H1 (cell line): ENCODE measurements around the gene SLC12A7. TPM values are rescaled to one million over a fixed set of nuclear protein-coding genes. Genes with fewer than 3 reads are reported as not detected.
A peak's percentile ranks its signal among the peaks of the same experiment; 100 is the strongest.

ENCODE experiments used
- BACH1 ChIP-seq: IDR thresholded peaks from 2 replicates; pipeline ENCODE4 v1.6.1; 2012; ENCODE audit warnings: low read length, improper control_type of control experiment
- BCL11A ChIP-seq, 2 experiments: IDR thresholded peaks; one replicate each; pipeline ENCODE4 v1.6.1; 2011; ENCODE audit warnings: low read depth in 2 of 2, low read length in 2 of 2, mild to moderate bottlenecking in 2 of 2
- CEBPB ChIP-seq: IDR thresholded peaks from 2 replicates; pipeline ENCODE4 v1.6.1; 2012; ENCODE audit warnings: low read depth, low read length
- CHD1 ChIP-seq: IDR thresholded peaks from 2 replicates; pipeline ENCODE4 v1.6.1; 2012; ENCODE audit warnings: low read depth, low read length, improper control_type of control experiment
- CHD2 ChIP-seq: IDR thresholded peaks from 2 replicates; pipeline ENCODE4 v1.6.1; 2012; ENCODE audit warnings: low read length, improper control_type of control experiment
- EGR1 ChIP-seq: IDR thresholded peaks from 2 replicates; pipeline ENCODE4 v1.6.1; 2011; ENCODE audit warnings: low read depth, low read length, borderline replicate concordance
- EP300 ChIP-seq, 2 experiments: IDR thresholded peaks; 1 replicate in 1 of 2; 2 replicates in 1 of 2; pipeline ENCODE4 v1.6.1; 2011 to 2012; ENCODE audit warnings: low read depth in 2 of 2, low read length in 2 of 2, mild to moderate bottlenecking in 2 of 2, borderline replicate concordance in 1 of 2, inconsistent platforms in 1 of 2, moderate library complexity in 1 of 2
- EZH2 ChIP-seq: fragments of 200-600 bp; sonication (generic); IDR thresholded peaks from 2 replicates; pipeline ENCODE4 v1.7.1; 2012; ENCODE audit warnings: low read depth, mild to moderate bottlenecking, moderate library complexity, low read length, inconsistent platforms; ENCODE audit not compliant: severe bottlenecking
- GTF2F1 ChIP-seq: IDR thresholded peaks from 2 replicates; pipeline ENCODE4 v1.6.1; 2012; ENCODE audit warnings: low read depth, low read length, improper control_type of control experiment, borderline replicate concordance
- HDAC2 ChIP-seq, 2 experiments: fragments of 300-600 bp in 1 of 2; sonication (generic) in 1 of 2; IDR thresholded peaks; 2 replicates each; pipeline ENCODE4 v1.6.1; 2011 to 2012; ENCODE audit warnings: low read depth in 2 of 2, low read length in 2 of 2, mild to moderate bottlenecking in 2 of 2, moderate library complexity in 2 of 2, borderline replicate concordance in 1 of 2, inconsistent platforms in 1 of 2
- POLR2A ChIP-seq, 2 experiments: IDR thresholded peaks; 1 replicate in 1 of 2; 2 replicates in 1 of 2; pipeline ENCODE4 v1.6.1; 2011; ENCODE audit warnings: low read depth in 2 of 2, low read length in 2 of 2, mild to moderate bottlenecking in 2 of 2; ENCODE audit errors: control extremely low read depth in 1 of 2
- POU5F1 ChIP-seq: IDR thresholded peaks from 2 replicates; pipeline ENCODE4 v1.6.1; 2011; ENCODE audit warnings: low read depth, mild to moderate bottlenecking, low read length, moderate library complexity
- RBBP5 ChIP-seq: IDR thresholded peaks from 2 replicates; pipeline ENCODE4 v1.7.1; 2012; ENCODE audit warnings: low read depth, mild to moderate bottlenecking, inconsistent platforms, low read length, moderate library complexity, borderline replicate concordance
- SP1 ChIP-seq: IDR thresholded peaks from 2 replicates; pipeline ENCODE4 v1.6.1; 2011; ENCODE audit warnings: low read depth, low read length
- TCF12 ChIP-seq: IDR thresholded peaks from 2 replicates; pipeline ENCODE4 v1.6.1; 2011; ENCODE audit warnings: low read depth, mild to moderate bottlenecking, low read length
- polyA plus RNA-seq, 7 experiments: library from polyadenylated mRNA; depleted of rRNA in 3 of 7; stranded (reverse) in 5 of 7; unstranded in 2 of 7; fragments of >200 nt in 5 of 7; fragments of 200-250 nt in 2 of 7; gene quantifications; 1 replicate in 5 of 7; 2 replicates in 1 of 7; 4 replicates in 1 of 7; pipeline versions ENCODE4 v1.2.1 to v1.2.3, GENCODE V29; 2011 to 2013; ENCODE audit warnings: missing spikeins in 2 of 7, mixed read lengths in 2 of 7
- total RNA-seq: library from RNA; stranded (reverse); fragmentation: NEBNext Ultra II Directional; extraction: Animal tissue kit (Norgen Biotek cat#: 25700); gene quantifications from 2 replicates; pipeline ENCODE4 v1.2.1, GENCODE V29; 2021
- TF ChIP-seq, protein P1 (sequence below), 3 experiments: IDR thresholded peaks; 1 replicate in 2 of 3; 2 replicates in 1 of 3; pipeline versions ENCODE4 v1.5.1 to v1.6.1; 2011; ENCODE audit warnings: low read length in 3 of 3, mild to moderate bottlenecking in 3 of 3, inconsistent platforms in 2 of 3, low read depth in 1 of 3, moderate library complexity in 1 of 3; ENCODE audit not compliant: insufficient read depth in 1 of 3; ENCODE audit errors: control extremely low read depth in 1 of 3

SLC12A7 gene
- total and polyA plus RNA-seq, 2 of the 8 experiments (the other 6 are each of a cell fraction or from before 2014, with no cell fraction given): 23.5 to 39.7 TPM

DNA sequence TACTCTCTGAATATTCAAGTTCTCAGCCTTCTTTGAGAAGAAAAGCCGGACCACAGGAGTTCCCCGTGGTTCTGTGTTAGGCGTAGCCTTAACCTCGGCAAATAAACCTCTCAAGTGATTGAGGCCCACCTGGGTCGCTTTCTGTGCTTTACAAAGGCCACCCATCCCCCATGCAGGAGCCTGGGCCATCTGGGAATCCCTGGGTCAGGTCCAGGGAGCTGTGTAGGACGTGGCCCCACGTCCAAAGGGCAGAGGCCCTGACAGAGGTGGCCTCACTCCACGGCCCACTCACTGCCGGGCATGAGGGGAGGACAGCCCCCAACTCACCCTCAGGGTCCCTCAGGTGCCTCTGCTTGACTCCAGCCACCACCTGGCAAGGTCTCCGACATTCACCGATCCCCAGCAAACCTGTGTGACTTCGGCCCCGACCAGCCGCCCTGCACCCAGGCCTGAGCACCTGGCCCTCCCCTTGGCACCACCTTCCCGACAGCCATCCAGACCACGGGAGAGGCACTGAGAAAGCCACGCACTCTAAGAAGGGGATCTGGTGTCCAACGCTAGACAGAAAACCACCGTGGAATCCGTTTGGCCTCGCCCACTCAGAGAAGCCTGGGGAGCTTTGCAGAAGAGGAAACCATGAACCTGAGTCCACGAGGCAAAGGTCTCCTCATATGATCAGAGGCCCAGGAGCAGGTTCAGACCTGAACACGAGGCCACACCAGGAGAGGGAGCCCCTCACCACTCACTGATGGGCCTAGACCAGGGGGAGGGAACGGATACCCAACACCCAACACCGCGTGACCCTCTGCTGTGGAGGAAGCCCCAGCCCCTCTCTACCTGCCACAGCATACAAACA is 4.5 kb downstream of the SLC12A7 start (continued):
- TF ChIP-seq CHD1: no peak
- TF ChIP-seq TCF12: peak; percentile 87; the same call in 1 of the 2 replicates
- TF ChIP-seq RBBP5: peak; percentile 37; the same call in 1 of the 2 replicates
- no peak for TF ChIP-seq EZH2
- TF ChIP-seq CEBPB: no peak
- no peak; the same call in 1 of the 2 replicates for TF ChIP-seq EGR1
- no peak for TF ChIP-seq GTF2F1
- no peak for TF ChIP-seq BCL11A (IDR thresholded peaks at IDR 0.05; ENCODE audit: low read depth in 2 of 2, low read length in 2 of 2)
- 0 out of 2 replicates have a peak, but pooled peaks have one; percentile 62 for TF ChIP-seq SP1
- TF ChIP-seq, protein P1, sequence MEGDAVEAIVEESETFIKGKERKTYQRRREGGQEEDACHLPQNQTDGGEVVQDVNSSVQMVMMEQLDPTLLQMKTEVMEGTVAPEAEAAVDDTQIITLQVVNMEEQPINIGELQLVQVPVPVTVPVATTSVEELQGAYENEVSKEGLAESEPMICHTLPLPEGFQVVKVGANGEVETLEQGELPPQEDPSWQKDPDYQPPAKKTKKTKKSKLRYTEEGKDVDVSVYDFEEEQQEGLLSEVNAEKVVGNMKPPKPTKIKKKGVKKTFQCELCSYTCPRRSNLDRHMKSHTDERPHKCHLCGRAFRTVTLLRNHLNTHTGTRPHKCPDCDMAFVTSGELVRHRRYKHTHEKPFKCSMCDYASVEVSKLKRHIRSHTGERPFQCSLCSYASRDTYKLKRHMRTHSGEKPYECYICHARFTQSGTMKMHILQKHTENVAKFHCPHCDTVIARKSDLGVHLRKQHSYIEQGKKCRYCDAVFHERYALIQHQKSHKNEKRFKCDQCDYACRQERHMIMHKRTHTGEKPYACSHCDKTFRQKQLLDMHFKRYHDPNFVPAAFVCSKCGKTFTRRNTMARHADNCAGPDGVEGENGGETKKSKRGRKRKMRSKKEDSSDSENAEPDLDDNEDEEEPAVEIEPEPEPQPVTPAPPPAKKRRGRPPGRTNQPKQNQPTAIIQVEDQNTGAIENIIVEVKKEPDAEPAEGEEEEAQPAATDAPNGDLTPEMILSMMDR (IDR thresholded peaks at IDR 0.05; ENCODE audit: control extremely low read depth in 1 of 3, insufficient read depth in 1 of 3, low read depth in 1 of 3, low read length in 3 of 3): peak in 1 of 3 experiments; percentile 35; a peak in 1 of 4 replicates
- peak in 1 of 2 experiments; percentile 16; a peak in 2 of 4 replicates for TF ChIP-seq HDAC2 (IDR thresholded peaks at IDR 0.05; ENCODE audit: borderline replicate concordance in 1 of 2, low read depth in 2 of 2, low read length in 2 of 2)
- no peak for TF ChIP-seq POU5F1
- TF ChIP-seq BACH1: no peak
- peak in 1 of 2 experiments; percentile 52; a peak in 1 of 3 replicates for TF ChIP-seq EP300 (IDR thresholded peaks at IDR 0.05; ENCODE audit: borderline replicate concordance in 1 of 2, low read depth in 2 of 2, low read length in 2 of 2)
- no peak for TF ChIP-seq POLR2A (IDR thresholded peaks at IDR 0.05; ENCODE audit: control extremely low read depth in 1 of 2, low read depth in 2 of 2, low read length in 2 of 2)
- no peak for TF ChIP-seq CHD2
